H1 (cell line): ENCODE results near the gene PIBF1. TPM values are rescaled to one million over a fixed set of nuclear protein-coding genes. Genes with fewer than 3 reads are reported as not detected.

Experiments used
- CTCF ChIA-PET: fragments of 300-600 bp; sonication (Branson Sonifier 250); formaldehyde crosslinking; loops from one replicate; lab custom pipeline; 2021; ENCODE audit not compliant: partially characterized antibody; lab: Charles Lee
- POLR2A ChIA-PET: fragments of 300-600 bp; sonication (Branson Sonifier 250); formaldehyde crosslinking; loops from one replicate; lab custom pipeline; 2021; ENCODE audit warnings: inconsistent platforms; ENCODE audit not compliant: partially characterized antibody; lab: Charles Lee
- DNase-seq, 2 experiments: peaks; one replicate each; pipeline versions ENCODE4 v3.0.0 to v3.0.0-alpha.2; 2010 to 2022; ENCODE audit warnings: low spot score in 2 of 2, low read depth in 1 of 2, mixed read lengths in 1 of 2
- FAIRE-seq: peaks from 2 replicates; lab custom pipeline; 2011; peaks lifted over from hg19 to GRCh38; lab: Jason Lieb, UNC
- H2AFZ ChIP-seq: 2 replicates; pipeline ENCODE4 v1.8.1; 2012; ENCODE audit warnings: low read length, inconsistent platforms
- H2AK5ac ChIP-seq: 2 replicates; pipeline ENCODE4 v1.6.1; 2013; ENCODE audit warnings: low read depth, low read length
- H2BK120ac ChIP-seq: replicated peaks from 2 replicates; pipeline ENCODE3; 2013; ENCODE audit warnings: low read depth, low read length, inconsistent platforms
- H2BK12ac ChIP-seq: 2 replicates; pipeline ENCODE4 v1.6.1; 2013; ENCODE audit warnings: low read depth, low read length
- H2BK15ac ChIP-seq: 2 replicates; pipeline ENCODE4 v1.6.1; 2013; ENCODE audit warnings: low read length
- H2BK20ac ChIP-seq: 2 replicates; pipeline ENCODE4 v1.6.1; 2013; ENCODE audit warnings: low read length
- H2BK5ac ChIP-seq: 2 replicates; pipeline ENCODE4 v1.6.1; 2013; ENCODE audit warnings: low read depth, low read length
- H3K14ac ChIP-seq: 2 replicates; pipeline ENCODE4 v1.6.1; 2013; ENCODE audit warnings: inconsistent platforms; ENCODE audit not compliant: insufficient read length
- H3K18ac ChIP-seq: 2 replicates; pipeline ENCODE4 v1.6.1; 2013; ENCODE audit warnings: low read length; ENCODE audit errors: extremely low read depth
- H3K23ac ChIP-seq: 2 replicates; pipeline ENCODE4 v1.6.1; 2013; ENCODE audit warnings: inconsistent platforms; ENCODE audit not compliant: insufficient read length
- H3K23me2 ChIP-seq: 2 replicates; pipeline ENCODE4 v1.6.1; 2013; ENCODE audit warnings: low read depth, low read length
- H3K27ac ChIP-seq: 2 replicates; pipeline ENCODE4 v1.6.1; 2011; ENCODE audit warnings: low read depth, low read length, inconsistent platforms
- H3K27me3 ChIP-seq, 4 experiments: replicated peaks in 1 of 4; 1 replicate in 1 of 4; 2 replicates in 3 of 4; pipeline versions ENCODE4 v1.6.1 to v1.8.1; 2011 to 2013; ENCODE audit warnings: low read length in 3 of 4, mild to moderate bottlenecking in 3 of 4, inconsistent platforms in 2 of 4, mixed read lengths in 2 of 4, moderate library complexity in 1 of 4; ENCODE audit not compliant: control insufficient read depth in 3 of 4, insufficient read depth in 3 of 4; ENCODE audit errors: extremely low read depth in 1 of 4
- H3K36me3 ChIP-seq, 4 experiments: 2 replicates each; pipeline versions ENCODE4 v1.6.1 to v1.8.1; 2011 to 2013; ENCODE audit warnings: mild to moderate bottlenecking in 4 of 4, low read length in 3 of 4, moderate library complexity in 2 of 4, control low read depth in 1 of 4, inconsistent platforms in 1 of 4; ENCODE audit not compliant: insufficient read depth in 4 of 4, control insufficient read depth in 2 of 4
- H3K4ac ChIP-seq: replicated peaks from 2 replicates; pipeline ENCODE3; 2013; ENCODE audit warnings: low read length, low read depth, mixed read lengths, inconsistent platforms; ENCODE audit not compliant: insufficient read length
- H3K4me1 ChIP-seq, 4 experiments: replicated peaks in 1 of 4; 1 replicate in 1 of 4; 2 replicates in 3 of 4; pipeline versions ENCODE4 v1.6.1 to v1.8.1; 2011 to 2013; ENCODE audit warnings: low read length in 3 of 4, inconsistent platforms in 2 of 4, mixed read lengths in 1 of 4; ENCODE audit not compliant: insufficient read depth in 4 of 4, control insufficient read depth in 3 of 4
- H3K4me2 ChIP-seq, 2 experiments: 2 replicates each; pipeline versions ENCODE4 v1.6.1 to v1.8.1; 2011 to 2013; ENCODE audit warnings: low read depth in 2 of 2, low read length in 2 of 2, control low read depth in 1 of 2, inconsistent platforms in 1 of 2, mild to moderate bottlenecking in 1 of 2; ENCODE audit not compliant: insufficient read depth in 1 of 2
- H3K4me3 ChIP-seq, 4 experiments: fragments of 200-600, 300-600 bp in 1 of 4; sonication (generic), shearing (Covaris generic), sonication (Bioruptor Twin) in 1 of 4; 2 replicates each; pipeline versions ENCODE4 v1.5.1 to v1.8.1; 2011 to 2016; ENCODE audit warnings: low read length in 4 of 4, low read depth in 3 of 4, control low read depth in 2 of 4, inconsistent platforms in 2 of 4, mild to moderate bottlenecking in 2 of 4, mixed read lengths in 1 of 4, moderate library complexity in 1 of 4; ENCODE audit not compliant: insufficient read depth in 2 of 4; ENCODE audit errors: extremely low read depth in 1 of 4
- H3K56ac ChIP-seq: replicated peaks from 2 replicates; pipeline ENCODE3; 2013; ENCODE audit warnings: low read depth, mild to moderate bottlenecking, mixed read lengths, low read length, inconsistent platforms; ENCODE audit not compliant: insufficient read length
- H3K79me1 ChIP-seq: 2 replicates; pipeline ENCODE4 v1.6.1; 2013; ENCODE audit warnings: low read depth, low read length, control low read depth
- H3K79me2 ChIP-seq, 2 experiments: 2 replicates each; pipeline versions ENCODE4 v1.6.1 to v1.8.1; 2012 to 2013; ENCODE audit warnings: low read length in 2 of 2, mild to moderate bottlenecking in 2 of 2, inconsistent platforms in 1 of 2; ENCODE audit not compliant: insufficient read depth in 2 of 2, control insufficient read depth in 1 of 2
- H3K9ac ChIP-seq, 4 experiments: replicated peaks in 1 of 4; 1 replicate in 1 of 4; 2 replicates in 3 of 4; pipeline versions ENCODE4 v1.6.1 to v1.8.1; 2011 to 2013; ENCODE audit warnings: low read depth in 3 of 4, low read length in 3 of 4, control low read depth in 2 of 4, mild to moderate bottlenecking in 2 of 4, moderate library complexity in 2 of 4, inconsistent platforms in 1 of 4; ENCODE audit errors: extremely low read depth in 1 of 4
- H3K9me3 ChIP-seq, 2 experiments: 2 replicates each; pipeline versions ENCODE4 v1.6.1 to v1.8.1; 2012 to 2013; ENCODE audit warnings: mild to moderate bottlenecking in 2 of 2, moderate library complexity in 2 of 2, control low read depth in 1 of 2, inconsistent platforms in 1 of 2, low read depth in 1 of 2, low read length in 1 of 2, mixed read lengths in 1 of 2; ENCODE audit not compliant: insufficient read depth in 2 of 2
- H4K20me1 ChIP-seq, 2 experiments: replicated peaks in 1 of 2; 2 replicates each; pipeline versions ENCODE3 to v1.8.1; 2011 to 2013; ENCODE audit warnings: inconsistent platforms in 2 of 2, low read length in 2 of 2, mild to moderate bottlenecking in 1 of 2; ENCODE audit not compliant: insufficient read depth in 2 of 2, control insufficient read depth in 1 of 2
- H4K5ac ChIP-seq: 2 replicates; pipeline ENCODE4 v1.6.1; 2013; ENCODE audit warnings: low read length, low read depth, mixed read lengths, inconsistent platforms; ENCODE audit not compliant: insufficient read length
- H4K8ac ChIP-seq: 2 replicates; pipeline ENCODE4 v1.8.0; 2013; ENCODE audit warnings: mild to moderate bottlenecking, moderate library complexity, low read length, inconsistent platforms; ENCODE audit not compliant: insufficient read depth; ENCODE audit errors: extremely low read depth
- H4K91ac ChIP-seq: replicated peaks from 2 replicates; pipeline ENCODE3; 2013; ENCODE audit warnings: low read length, mixed read lengths, inconsistent platforms; ENCODE audit not compliant: insufficient read length
- CREB1 ChIP-seq: IDR thresholded peaks from 2 replicates; pipeline ENCODE4 v1.6.1; 2012; ENCODE audit warnings: inconsistent platforms
- HDAC6 ChIP-seq: IDR thresholded peaks from one replicate; pipeline ENCODE4 v1.7.1; 2012; ENCODE audit warnings: low read depth, mild to moderate bottlenecking, inconsistent platforms, low read length, moderate library complexity
- MAFK ChIP-seq: IDR thresholded peaks from 2 replicates; pipeline ENCODE4 v1.6.1; 2012; ENCODE audit warnings: low read depth, mild to moderate bottlenecking, improper control_type of control experiment, low read length
- NANOG ChIP-seq: IDR thresholded peaks from 2 replicates; pipeline ENCODE4 v1.6.1; 2011; ENCODE audit warnings: low read length, low read depth, mild to moderate bottlenecking, inconsistent platforms; ENCODE audit not compliant: insufficient read depth, poor library complexity, severe bottlenecking
- NRF1 ChIP-seq: IDR thresholded peaks from 2 replicates; pipeline ENCODE4 v1.6.1; 2011; ENCODE audit warnings: mild to moderate bottlenecking, low read depth, low read length, improper control_type of control experiment
- POLR2AphosphoS5 ChIP-seq: IDR thresholded peaks from 2 replicates; pipeline ENCODE4 v1.6.1; 2011; ENCODE audit warnings: low read depth, low read length
- RFX5 ChIP-seq: IDR thresholded peaks from 2 replicates; pipeline ENCODE4 v1.6.1; 2011; ENCODE audit warnings: low read depth, low read length, improper control_type of control experiment, borderline replicate concordance
- SIX5 ChIP-seq: IDR thresholded peaks from 2 replicates; pipeline ENCODE4 v1.6.1; 2011; ENCODE audit warnings: mild to moderate bottlenecking, low read depth, low read length
- SP1 ChIP-seq: IDR thresholded peaks from 2 replicates; pipeline ENCODE4 v1.6.1; 2011; ENCODE audit warnings: low read depth, low read length
- SP2 ChIP-seq: IDR thresholded peaks from 2 replicates; pipeline ENCODE4 v1.6.1; 2012; ENCODE audit warnings: mild to moderate bottlenecking, low read length, inconsistent platforms
- SP4 ChIP-seq: IDR thresholded peaks from 2 replicates; pipeline ENCODE4 v1.6.1; 2012; ENCODE audit warnings: low read length, inconsistent platforms
- SRF ChIP-seq: IDR thresholded peaks from 2 replicates; pipeline ENCODE4 v1.6.1; 2011; ENCODE audit warnings: mild to moderate bottlenecking, low read depth, low read length, moderate library complexity
- YY1 ChIP-seq: IDR thresholded peaks from 2 replicates; pipeline ENCODE4 v1.6.1; 2011; ENCODE audit warnings: low read depth, mild to moderate bottlenecking, low read length
- WGBS, 2 experiments: shearing (Covaris generic) in 1 of 2; methylation state at CpG; one replicate each; pipeline versions ENCODE4 v1.1.6 to v1.1.7; 2013 to 2015; ENCODE audit warnings: low lambda C conversion rate in 2 of 2, mixed read lengths in 2 of 2, inconsistent platforms in 1 of 2, low coverage in 1 of 2, missing lambda C conversion rate in 1 of 2; ENCODE audit not compliant: insufficient replicate concordance in 2 of 2, insufficient coverage in 1 of 2, insufficient read length in 1 of 2; ENCODE audit errors: extremely low coverage in 1 of 2, missing lambda C conversion rate in 1 of 2; 5-methylcytosine and 5-hydroxymethylcytosine counted together
- polyA plus RNA-seq, 7 experiments: library from polyadenylated mRNA; depleted of rRNA in 3 of 7; stranded (reverse) in 5 of 7; unstranded in 2 of 7; fragments of >200 nt in 5 of 7; fragments of 200-250 nt in 2 of 7; gene quantifications; 1 replicate in 5 of 7; 2 replicates in 1 of 7; 4 replicates in 1 of 7; pipeline versions ENCODE4 v1.2.1 to v1.2.3, GENCODE V29; 2011 to 2013; ENCODE audit warnings: missing spikeins in 2 of 7, mixed read lengths in 2 of 7
- total RNA-seq: library from RNA; stranded (reverse); fragmentation: NEBNext Ultra II Directional; extraction: Animal tissue kit (Norgen Biotek cat#: 25700); gene quantifications from 2 replicates; pipeline ENCODE4 v1.2.1, GENCODE V29; 2021
- TF ChIP-seq, protein P1 (sequence below): IDR thresholded peaks from 2 replicates; pipeline ENCODE4 v1.6.1; 2011; ENCODE audit warnings: low read depth, mild to moderate bottlenecking, low read length; ENCODE audit not compliant: insufficient read depth
- TF ChIP-seq, protein P2 (sequence below): IDR thresholded peaks from 2 replicates; pipeline ENCODE4 v1.6.1; 2012; ENCODE audit warnings: inconsistent platforms

Gene PIBF1
- total and polyA plus RNA-seq, 2 of the 8 experiments (the other 6 are each of a cell fraction or from before 2014, with no cell fraction given), result 1.1 to 13.2 TPM

DNA sequence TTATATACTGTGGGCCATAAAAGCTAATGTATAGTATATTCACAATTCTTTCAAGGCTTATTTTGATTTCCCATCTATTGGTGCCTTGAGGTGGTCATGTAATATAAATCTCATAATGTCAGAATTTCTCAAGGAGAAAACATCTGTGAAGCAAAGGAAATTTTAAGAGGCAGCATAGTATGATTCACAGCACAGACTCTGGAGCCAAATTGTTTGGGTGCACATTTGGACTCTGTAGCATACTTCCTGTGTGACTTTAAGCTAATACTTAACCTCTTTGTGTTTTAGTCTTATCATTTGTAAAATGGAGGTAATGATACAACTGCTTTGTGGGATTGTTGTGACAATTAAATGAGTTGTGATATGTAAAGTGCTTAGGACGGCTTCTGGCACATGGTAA lies 67.6 kb downstream of the PIBF1 start:
- Histone ChIP-seq H2BK120ac (no peak overlapping the region), H3K4me2 (no peak overlapping the region), H2BK12ac (no peak overlapping the region), H3K79me2 (no peaks in the 10 kb centered on the region), H3K27me3 (no peaks in the 10 kb centered on the region), H4K8ac (no peak overlapping the region), H2AK5ac (no peak overlapping the region), H3K23me2 (no peaks in the 10 kb centered on the region), H3K18ac (no peak overlapping the region), H3K79me1 (no peaks in the 10 kb centered on the region), H4K5ac (no peak overlapping the region), H2BK15ac (no peak overlapping the region), H4K91ac (no peak overlapping the region), H2AFZ (no peak overlapping the region), H3K56ac (no peak overlapping the region), H3K9me3 (no peaks in the 10 kb centered on the region), H3K14ac (no peak overlapping the region), H3K4me3 (no peak overlapping the region), H2BK5ac (no peak overlapping the region), H3K4me1 (no peaks in the 10 kb centered on the region; a peak in 1 of 7 replicates), H3K9ac (no peak overlapping the region), H2BK20ac (no peak overlapping the region), H3K23ac (no peak overlapping the region), H3K36me3 (no peaks in the 10 kb centered on the region; a peak in 1 of 8 replicates), H4K20me1 (no peaks in the 10 kb centered on the region), H3K27ac (no peak overlapping the region), H3K4ac (no peak overlapping the region)
- TF ChIP-seq SP1 (no peak), SP2 (no peak), NRF1 (no peak), NANOG (no peak), SP4 (no peak), POLR2AphosphoS5 (no peak), RFX5 (no peak), MAFK (no peak), HDAC6 (no peak), CREB1 (no peak), SIX5 (no peak), YY1 (no peak), SRF (no peak)
- TF ChIP-seq, protein P1, sequence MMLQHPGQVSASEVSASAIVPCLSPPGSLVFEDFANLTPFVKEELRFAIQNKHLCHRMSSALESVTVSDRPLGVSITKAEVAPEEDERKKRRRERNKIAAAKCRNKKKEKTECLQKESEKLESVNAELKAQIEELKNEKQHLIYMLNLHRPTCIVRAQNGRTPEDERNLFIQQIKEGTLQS, result no peak
- TF ChIP-seq, protein P2, sequence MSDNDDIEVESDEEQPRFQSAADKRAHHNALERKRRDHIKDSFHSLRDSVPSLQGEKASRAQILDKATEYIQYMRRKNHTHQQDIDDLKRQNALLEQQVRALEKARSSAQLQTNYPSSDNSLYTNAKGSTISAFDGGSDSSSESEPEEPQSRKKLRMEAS, result no peak
- ChIA-PET CTCF (interaction anchor here (4.1 kb wide), 1 partner anchor 9 kb away, joined by 27 read pairs; no protein-coding TSS in a partner anchor), POLR2A (no interaction called here)
- DNase-seq (no peak), FAIRE-seq (no peak)
- WGBS, 2 experiments, result 95% methylated on average over 1 of the region's 1 CpG; no CpG with 5 or more reads in 1 of the 2 experiments
